Muscle layer of duodenum (tissue), 2 donors: ENCODE data around the gene TVP23C.

Source experiments
- H3K27ac ChIP-seq: one replicate; pipeline ENCODE4 v1.7.0; 2013; ENCODE audit warnings: mild to moderate bottlenecking, low read length
- H3K27me3 ChIP-seq: one replicate; pipeline ENCODE4 v1.7.0; 2013; ENCODE audit warnings: low read depth, mild to moderate bottlenecking, control low read depth, low read length
- H3K36me3 ChIP-seq, 2 donors: one replicate each; pipeline ENCODE4 v1.7.0; 2013; ENCODE audit warnings: low read length in 2 of 2, control low read depth in 1 of 2, mild to moderate bottlenecking in 1 of 2; ENCODE audit not compliant: insufficient read depth in 2 of 2, control insufficient read depth in 1 of 2
- H3K4me1 ChIP-seq, 2 donors: one replicate each; pipeline ENCODE4 v1.7.0; 2013; ENCODE audit warnings: low read length in 2 of 2, mild to moderate bottlenecking in 2 of 2, control low read depth in 1 of 2, moderate library complexity in 1 of 2; ENCODE audit not compliant: insufficient read depth in 2 of 2, control insufficient read depth in 1 of 2
- H3K4me3 ChIP-seq, 2 donors: one replicate each; pipeline ENCODE4 v1.7.0; 2013; ENCODE audit warnings: low read length in 2 of 2, low read depth in 1 of 2, mild to moderate bottlenecking in 1 of 2
- H3K9me3 ChIP-seq, 2 donors: one replicate each; pipeline ENCODE4 v1.7.0; 2013; ENCODE audit warnings: low read length in 2 of 2, control low read depth in 1 of 2, mild to moderate bottlenecking in 1 of 2; ENCODE audit not compliant: control insufficient read depth in 1 of 2
- donor health status: healthy.

TVP23C gene

DNA sequence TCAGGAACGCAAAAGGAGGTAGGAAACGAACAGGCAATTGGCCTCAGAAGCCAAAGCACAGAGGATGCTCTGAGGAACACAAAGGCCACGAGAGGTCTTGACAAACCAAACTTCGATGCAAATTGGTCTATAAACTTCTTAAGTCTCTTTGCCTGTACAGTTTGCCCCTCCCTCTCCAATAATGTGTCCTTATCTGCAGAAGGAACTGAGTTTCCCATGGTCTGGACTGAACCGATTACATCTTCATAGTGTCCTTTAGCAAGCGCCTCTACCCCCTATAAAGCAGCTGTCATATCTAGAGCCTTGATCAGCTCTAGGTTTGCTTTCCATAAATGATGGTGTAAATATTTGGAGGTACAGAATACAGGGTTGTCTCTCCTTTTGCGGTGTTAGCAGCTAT, 92.7 kb downstream of the TVP23C start:
- H3K27ac ChIP-seq: no peak overlapping the region

DNA sequence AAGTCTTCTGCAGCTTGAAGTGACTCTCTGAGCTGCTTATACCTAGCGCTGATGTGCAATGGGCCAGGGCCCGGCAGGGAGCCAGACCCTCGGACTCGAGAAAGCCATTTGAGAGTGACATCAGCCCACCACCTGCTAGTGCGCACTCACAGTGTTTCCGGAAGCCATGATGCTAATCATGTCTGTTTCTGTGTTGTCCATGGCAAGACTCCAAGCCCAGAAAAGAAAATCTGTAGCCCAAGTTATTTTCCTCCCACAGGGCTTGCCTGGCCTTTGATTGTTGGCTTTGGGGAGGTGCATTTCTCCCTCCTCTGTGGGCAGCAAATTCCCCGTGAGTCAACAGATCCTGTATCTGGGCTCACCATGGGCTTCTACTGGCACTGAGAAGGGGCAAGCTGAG, 94.0 kb downstream of the TVP23C start:
- H3K36me3 ChIP-seq: no peaks in the 10 kb centered on the region
- no peak overlapping the region for H3K27ac ChIP-seq
- H3K4me3 ChIP-seq: no peak overlapping the region
- no peaks in the 10 kb centered on the region for H3K9me3 ChIP-seq
- H3K4me1 ChIP-seq: peaks cover 0 to 3% of the 10 kb centered on the region in 2 donors
- H3K27me3 ChIP-seq: no peaks in the 10 kb centered on the region

More for the DNA sequence above, 92.7 kb downstream of the TVP23C start:
- H3K27me3 ChIP-seq: no peaks in the 10 kb centered on the region
- H3K4me3 ChIP-seq: no peak overlapping the region
- no peaks in the 10 kb centered on the region for H3K36me3 ChIP-seq
- no peaks in the 10 kb centered on the region for H3K9me3 ChIP-seq
- H3K4me1 ChIP-seq: no peaks in the 10 kb centered on the region

DNA sequence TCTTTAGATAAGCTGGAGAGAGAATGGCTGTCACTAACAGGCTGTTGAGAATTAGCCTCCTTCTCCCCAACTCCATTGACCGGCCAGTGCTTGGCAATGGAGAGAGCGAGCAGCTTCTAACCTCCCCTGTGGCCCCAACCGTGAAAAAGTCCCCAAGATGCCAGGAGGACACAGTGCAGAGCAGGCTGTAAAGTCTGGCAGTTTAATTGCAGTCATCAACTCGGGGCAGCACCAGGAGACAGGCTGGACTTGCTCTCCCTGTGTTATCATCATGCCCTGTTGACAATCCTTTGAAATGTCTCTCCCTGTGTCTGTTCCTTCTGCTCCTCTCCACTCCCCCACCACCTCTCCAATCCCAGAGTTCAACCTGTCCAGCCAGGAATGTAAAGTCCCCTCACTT, 95.2 kb downstream of the TVP23C start:
- Histone ChIP-seq H3K4me1 (peaks cover 8 to 14% of the 10 kb centered on the region in 2 donors), H3K27ac (no peak overlapping the region), H3K27me3 (no peaks in the 10 kb centered on the region), H3K9me3 (no peaks in the 10 kb centered on the region), H3K36me3 (no peaks in the 10 kb centered on the region), H3K4me3 (no peak overlapping the region)

DNA sequence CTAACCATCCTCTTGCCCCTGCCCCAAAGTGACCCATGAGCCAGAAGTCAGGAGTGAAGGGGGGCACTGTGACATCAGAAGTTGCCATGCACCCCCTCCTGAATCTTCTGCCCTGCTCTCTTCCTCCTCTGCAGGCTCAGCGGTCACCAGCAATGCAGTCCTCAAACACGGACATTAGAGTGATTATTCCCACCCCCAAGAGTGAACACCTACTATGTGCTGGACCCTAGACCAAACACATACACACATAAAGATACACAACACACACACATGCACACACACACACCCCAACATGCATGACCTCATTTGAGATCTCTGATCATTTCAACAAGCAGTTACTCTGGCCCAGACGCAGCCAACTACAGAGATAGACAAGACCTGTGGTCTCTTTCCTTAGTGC, 95.7 kb downstream of the TVP23C start, which contains the start of gene CDRT4:
CDRT4 (minus strand) TSS at position 30 of the 400 bp plus-strand sequence. CDS start 27,383 bp downstream, outside the sequence.
- Histone ChIP-seq H3K4me3 (no peak within 1 kb of the TSS), H3K9me3 (no peaks in the 10 kb centered on the region), H3K4me1 (peaks cover 8 to 19% of the 10 kb centered on the region in 2 donors), H3K27me3 (no peaks in the 10 kb centered on the region), H3K27ac (no peak within 1 kb of the TSS), H3K36me3 (no peaks in the 10 kb centered on the region)

DNA sequence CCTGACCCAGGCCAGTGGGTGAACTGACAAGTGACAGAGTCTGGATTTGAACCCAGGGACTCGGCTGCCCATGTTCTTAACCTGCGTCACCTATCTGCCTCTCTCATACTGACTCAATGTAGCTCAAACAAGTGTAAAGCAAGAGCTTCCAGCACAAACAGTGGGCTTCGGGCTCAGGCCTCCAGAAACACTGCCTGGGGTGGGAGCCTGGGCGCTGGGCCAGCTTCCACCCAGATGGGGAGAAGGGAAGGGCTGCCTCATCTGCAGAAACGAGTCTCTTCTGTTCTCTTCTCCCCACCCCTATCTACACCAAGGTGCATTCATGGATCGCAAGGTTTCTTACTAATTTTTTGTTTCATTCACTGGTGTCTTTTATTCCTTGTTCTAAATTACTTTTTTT, 97.2 kb downstream of the TVP23C start:
- H3K9me3 ChIP-seq: no peaks in the 10 kb centered on the region
- H3K4me3 ChIP-seq: no peak overlapping the region
- H3K36me3 ChIP-seq: no peaks in the 10 kb centered on the region
- H3K27me3 ChIP-seq: no peaks in the 10 kb centered on the region
- H3K27ac ChIP-seq: no peak overlapping the region
- H3K4me1 ChIP-seq: peaks cover 8 to 20% of the 10 kb centered on the region in 2 donors

DNA sequence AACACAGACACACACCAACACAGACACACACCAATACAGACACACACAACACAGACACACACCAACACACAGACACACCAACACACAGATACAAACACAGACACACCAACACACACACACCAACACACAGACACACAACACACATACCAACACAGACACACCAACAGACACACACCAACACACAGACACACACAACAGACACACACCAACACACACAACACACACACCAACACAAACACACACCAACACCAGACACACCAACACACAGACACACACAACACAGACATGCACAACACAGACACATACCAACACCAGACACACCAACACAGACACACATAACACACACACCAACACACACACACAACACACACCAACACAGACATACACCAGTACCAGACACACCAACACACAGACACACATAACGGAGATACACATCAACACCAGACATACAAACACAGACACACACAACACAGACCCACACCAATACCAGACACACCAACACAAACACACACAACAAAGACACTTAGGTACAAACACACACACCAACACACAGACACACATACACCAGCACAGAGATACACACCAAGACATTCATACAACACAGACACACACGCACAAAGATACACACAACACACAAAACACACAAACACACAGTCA, 98.1 kb downstream of the TVP23C start:
- Histone ChIP-seq H3K27ac (no peak overlapping the region), H3K4me3 (no peak overlapping the region), H3K4me1 (peaks cover 8 to 20% of the 10 kb centered on the region in 2 donors), H3K36me3 (no peaks in the 10 kb centered on the region), H3K9me3 (no peaks in the 10 kb centered on the region), H3K27me3 (no peaks in the 10 kb centered on the region)

DNA sequence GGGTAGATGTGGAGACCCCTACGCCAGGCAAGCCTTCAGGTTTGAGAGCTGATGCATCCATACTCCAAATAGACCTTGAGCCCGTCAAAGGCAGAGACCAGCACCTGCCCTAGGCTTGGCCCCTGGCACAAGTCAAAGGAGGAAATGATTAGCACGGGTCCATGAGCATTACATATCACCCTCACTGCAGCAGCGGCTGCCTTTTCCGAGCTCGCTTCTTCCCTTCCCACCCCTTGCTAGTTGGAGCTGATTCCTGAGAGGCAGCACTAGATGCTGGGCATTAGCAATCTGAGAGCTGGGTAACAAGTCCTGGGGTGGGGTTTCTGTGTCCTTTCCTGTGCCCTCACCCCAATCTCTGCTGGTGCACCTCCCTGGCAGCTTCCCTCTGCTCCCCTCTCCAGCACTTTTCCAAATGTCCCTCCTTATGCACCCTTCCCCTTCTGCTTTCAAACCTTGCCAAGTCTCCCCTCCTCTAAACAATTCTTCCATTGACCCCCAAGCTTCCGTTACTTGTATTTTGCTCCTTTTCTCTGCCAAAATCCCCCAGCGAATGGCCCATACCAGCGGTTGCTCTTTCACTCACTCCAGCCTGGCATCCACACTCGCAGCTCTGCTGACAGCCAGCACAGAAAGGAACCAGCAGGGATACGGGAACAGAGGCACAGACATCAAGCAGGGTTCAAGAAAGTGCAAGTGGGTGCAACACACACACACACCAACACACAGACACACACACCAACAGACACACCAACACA, 98.9 kb downstream of the TVP23C start:
- no peaks in the 10 kb centered on the region for H3K9me3 ChIP-seq
- H3K4me1 ChIP-seq: peaks cover 8 to 20% of the 10 kb centered on the region in 2 donors
- H3K27ac ChIP-seq: peak overlapping the region; percentile 19

DNA sequence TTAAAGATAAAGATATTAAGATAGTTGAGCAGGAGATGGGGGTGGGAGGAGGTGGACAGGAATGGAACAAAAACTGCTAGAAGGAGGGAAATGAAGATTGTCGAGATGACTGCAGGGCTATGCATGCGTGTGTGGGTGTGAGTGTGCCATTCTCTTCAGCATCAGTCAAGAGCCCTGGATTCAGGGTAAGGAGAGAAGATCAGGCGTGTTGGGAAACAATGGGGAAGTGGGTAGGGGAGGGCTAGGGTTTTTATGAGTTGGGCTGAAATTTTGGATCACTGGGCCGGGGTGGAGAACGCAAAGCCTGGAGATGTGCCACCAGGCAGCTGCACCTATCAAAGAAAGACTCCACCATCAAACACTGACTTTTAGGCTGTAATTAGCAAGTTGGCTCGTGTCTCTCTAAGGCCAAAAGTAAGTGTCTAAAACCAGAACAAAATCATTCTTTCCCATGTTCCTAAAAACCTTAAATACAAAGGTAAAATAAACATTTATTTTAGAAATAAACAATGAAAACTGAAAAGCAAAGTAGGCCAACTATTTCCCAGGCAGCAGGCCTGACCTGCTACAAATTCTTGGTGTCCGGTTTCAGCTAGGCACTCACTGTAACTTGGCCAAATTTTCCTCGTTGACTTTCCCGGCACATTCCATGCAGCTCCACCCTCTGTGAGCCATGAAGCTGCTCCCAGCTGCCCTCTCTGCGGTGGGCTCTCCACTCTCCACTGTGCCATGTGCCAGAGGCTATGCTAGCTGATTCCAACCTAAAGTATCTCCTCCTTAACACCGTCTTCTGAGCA, 100.1 kb downstream of the TVP23C start:
- Histone ChIP-seq H3K4me1 (peaks cover 8 to 20% of the 10 kb centered on the region in 2 donors), H3K36me3 (no peaks in the 10 kb centered on the region), H3K27ac (peak overlapping the region; percentile 19), H3K9me3 (no peaks in the 10 kb centered on the region), H3K27me3 (no peaks in the 10 kb centered on the region), H3K4me3 (no peak overlapping the region)

More for the DNA sequence above, 98.9 kb downstream of the TVP23C start:
- no peak overlapping the region for H3K4me3 ChIP-seq
- no peaks in the 10 kb centered on the region for H3K36me3 ChIP-seq
- H3K27me3 ChIP-seq: no peaks in the 10 kb centered on the region

DNA sequence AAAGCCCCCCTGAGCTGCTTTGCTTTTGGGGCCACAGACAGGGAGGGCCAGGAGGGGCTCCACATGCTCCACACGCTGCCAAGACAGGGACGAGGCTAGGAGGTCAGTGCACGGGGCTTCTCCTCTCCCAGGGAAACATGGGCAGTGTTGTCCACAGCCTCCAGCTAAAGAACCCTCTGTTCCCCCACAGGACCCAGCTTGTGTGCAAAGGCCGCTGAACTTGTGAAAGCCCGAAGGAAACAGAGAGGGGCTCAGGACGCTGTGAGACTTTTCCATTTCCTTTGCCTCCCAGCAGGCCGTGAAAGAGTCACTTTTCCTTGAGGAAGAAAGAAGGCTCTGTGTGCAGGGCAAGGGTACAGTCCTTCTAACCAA, 105.6 kb downstream of the TVP23C start:
- H3K4me3 ChIP-seq: peak overlapping the region in 1 of 2 donors; percentile 25
- no peaks in the 10 kb centered on the region for H3K36me3 ChIP-seq
- peaks cover 0 to 4% of the 10 kb centered on the region in 2 donors for H3K9me3 ChIP-seq
- no peaks in the 10 kb centered on the region for H3K27me3 ChIP-seq
- peaks cover 10 to 17% of the 10 kb centered on the region in 2 donors for H3K4me1 ChIP-seq
- peak overlapping the region; percentile 10 for H3K27ac ChIP-seq

DNA sequence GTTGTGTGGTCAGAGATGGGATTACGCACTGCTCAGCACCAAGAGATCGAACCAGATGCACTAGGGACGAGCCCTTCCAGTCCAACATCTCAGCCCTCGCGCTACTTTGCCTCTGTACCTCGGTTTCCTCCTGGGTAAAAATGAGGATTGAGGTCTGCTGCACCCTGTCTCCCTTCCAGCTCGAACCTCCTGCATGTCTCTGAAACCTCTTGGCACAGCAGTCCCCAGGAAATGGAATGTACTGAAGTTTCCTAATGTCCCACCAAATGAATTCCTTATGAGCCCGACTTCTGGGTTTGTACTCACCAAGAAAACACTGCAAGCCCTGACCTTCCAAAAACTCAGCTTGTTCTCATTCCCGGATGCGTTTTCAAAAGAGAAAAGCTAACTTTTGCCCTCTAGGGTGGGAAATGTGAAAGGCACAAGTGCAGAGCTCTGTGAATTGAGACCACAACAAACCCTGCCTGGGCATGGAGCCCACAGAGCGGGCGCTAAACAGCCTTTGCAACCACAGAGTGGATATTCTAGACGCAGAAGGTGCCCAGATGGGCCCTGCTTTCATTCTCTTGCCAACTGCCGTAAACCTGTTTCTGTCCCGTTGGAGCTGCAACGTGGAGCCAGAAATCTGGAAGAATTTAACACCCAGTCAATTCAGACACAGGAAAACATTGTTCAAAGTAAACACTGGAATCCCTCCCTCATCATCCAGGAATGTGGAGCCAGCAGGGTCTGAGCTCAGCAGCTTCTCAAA, 106.1 kb downstream of the TVP23C start:
- Histone ChIP-seq H3K4me1 (peaks cover 10 to 15% of the 10 kb centered on the region in 2 donors), H3K9me3 (peaks cover 0 to 4% of the 10 kb centered on the region in 2 donors), H3K36me3 (no peaks in the 10 kb centered on the region), H3K4me3 (peak overlapping the region; percentile 19 to 25), H3K27me3 (no peaks in the 10 kb centered on the region), H3K27ac (peak overlapping the region; percentile 10)
